Body of pancreas (tissue), 4 donors: ENCODE data around the gene FOSL1.

Experiments
- POLR2A ChIP-seq, 3 donors: fragments of 450-650 bp; IDR thresholded peaks; one replicate each; pipeline ENCODE4 v1.6.1; 2016; ENCODE audit warnings: antibody characterized with exemption in 3 of 3, mild to moderate bottlenecking in 2 of 3
- TF ChIP-seq, protein P1 (sequence below), 7 experiments: fragments of 450-650 bp in 4 of 7; fragments of 200-600 bp in 3 of 7; sonication (generic) in 3 of 7; IDR thresholded peaks; one replicate each; pipeline ENCODE4 v1.5.1; 2016 to 2019; ENCODE audit warnings: antibody characterized with exemption in 7 of 7

DNA sequence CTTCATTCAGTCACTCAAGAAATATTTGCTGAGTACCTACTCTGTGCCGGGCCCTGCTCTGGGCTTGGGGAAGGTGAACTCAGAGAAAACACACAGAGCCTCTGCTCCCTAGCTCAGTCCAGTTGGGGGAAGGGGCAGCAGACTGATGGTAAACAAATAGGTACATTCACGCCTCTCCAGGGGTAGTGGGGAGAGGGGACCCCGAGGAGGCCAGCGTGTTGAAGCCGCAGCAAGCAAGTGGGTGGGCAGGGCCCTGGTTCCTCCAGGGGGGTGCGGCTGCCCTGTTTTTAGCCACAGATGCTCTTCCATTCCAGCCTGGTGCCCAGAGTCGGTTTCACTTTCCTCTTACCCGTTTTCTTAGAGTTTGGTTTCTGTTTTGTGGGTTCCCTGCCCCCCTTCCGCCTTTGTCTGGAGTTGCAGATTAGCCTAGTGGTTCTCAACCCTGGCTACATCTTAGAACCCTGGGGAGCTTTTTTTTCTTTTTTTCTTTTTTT lies 27.8 kb upstream of the FOSL1 start:
- no peak for TF ChIP-seq POLR2A (IDR thresholded peaks at IDR 0.05)
- TF ChIP-seq, protein P1, sequence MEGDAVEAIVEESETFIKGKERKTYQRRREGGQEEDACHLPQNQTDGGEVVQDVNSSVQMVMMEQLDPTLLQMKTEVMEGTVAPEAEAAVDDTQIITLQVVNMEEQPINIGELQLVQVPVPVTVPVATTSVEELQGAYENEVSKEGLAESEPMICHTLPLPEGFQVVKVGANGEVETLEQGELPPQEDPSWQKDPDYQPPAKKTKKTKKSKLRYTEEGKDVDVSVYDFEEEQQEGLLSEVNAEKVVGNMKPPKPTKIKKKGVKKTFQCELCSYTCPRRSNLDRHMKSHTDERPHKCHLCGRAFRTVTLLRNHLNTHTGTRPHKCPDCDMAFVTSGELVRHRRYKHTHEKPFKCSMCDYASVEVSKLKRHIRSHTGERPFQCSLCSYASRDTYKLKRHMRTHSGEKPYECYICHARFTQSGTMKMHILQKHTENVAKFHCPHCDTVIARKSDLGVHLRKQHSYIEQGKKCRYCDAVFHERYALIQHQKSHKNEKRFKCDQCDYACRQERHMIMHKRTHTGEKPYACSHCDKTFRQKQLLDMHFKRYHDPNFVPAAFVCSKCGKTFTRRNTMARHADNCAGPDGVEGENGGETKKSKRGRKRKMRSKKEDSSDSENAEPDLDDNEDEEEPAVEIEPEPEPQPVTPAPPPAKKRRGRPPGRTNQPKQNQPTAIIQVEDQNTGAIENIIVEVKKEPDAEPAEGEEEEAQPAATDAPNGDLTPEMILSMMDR (IDR thresholded peaks at IDR 0.05) = no peak
